GM23338 (cell line): ENCODE data around the gene KIAA0040. TPM values are rescaled to one million over a fixed set of nuclear protein-coding genes. Genes with fewer than 3 reads are reported as not detected.

Experiments
- ATAC-seq: fragments of 200-7000 bp; cut with Tn5 transposase; 3 replicates; pipeline ENCODE4 v1.9.1; 2020
- DNase-seq: peaks from one replicate; pipeline ENCODE4 v3.0.0-alpha.2; 2015; ENCODE audit warnings: low spot score
- H2AFZ ChIP-seq: fragments of 200-600 bp; sonication (generic); 2 replicates; pipeline ENCODE4 v1.8.0; 2016; ENCODE audit warnings: antibody characterized with exemption, mild to moderate bottlenecking, moderate library complexity
- H3F3A ChIP-seq: fragments of 200-600 bp; sonication (generic); replicated peaks from 2 replicates; pipeline ENCODE4 v1.8.0; 2017; ENCODE audit warnings: antibody characterized with exemption, mixed run types, low read depth
- H3K27ac ChIP-seq: fragments of 200-600 bp; sonication (generic); 2 replicates; pipeline ENCODE4 v1.6.1; 2016; ENCODE audit warnings: low read depth
- H3K27me3 ChIP-seq: fragments of 200-600 bp; sonication (generic); 2 replicates; pipeline ENCODE4 v1.8.0; 2016; ENCODE audit warnings: mild to moderate bottlenecking, mixed run types, moderate library complexity; ENCODE audit not compliant: insufficient read depth
- H3K36me3 ChIP-seq: fragments of 200-600 bp; sonication (generic); 2 replicates; pipeline ENCODE4 v1.8.0; 2016; ENCODE audit warnings: mild to moderate bottlenecking; ENCODE audit not compliant: insufficient read depth
- H3K4me1 ChIP-seq: fragments of 200-600 bp; sonication (generic); 2 replicates; pipeline ENCODE4 v1.8.0; 2016; ENCODE audit warnings: mild to moderate bottlenecking, moderate library complexity; ENCODE audit not compliant: insufficient read depth
- H3K4me2 ChIP-seq: fragments of 200-600 bp; sonication (generic); 2 replicates; pipeline ENCODE4 v1.7.1; 2017; ENCODE audit warnings: mixed run types
- H3K4me3 ChIP-seq: fragments of 200-600 bp; sonication (generic); 2 replicates; pipeline ENCODE4 v1.6.1; 2016; ENCODE audit warnings: mixed run types
- H3K79me2 ChIP-seq: fragments of 200-600 bp; sonication (generic); replicated peaks from 2 replicates; pipeline ENCODE4 v1.8.0; 2017; ENCODE audit warnings: mild to moderate bottlenecking; ENCODE audit not compliant: insufficient read depth
- H3K9me2 ChIP-seq: fragments of 200-600 bp; sonication (generic); 2 replicates; pipeline ENCODE4 v1.8.0; 2017; ENCODE audit not compliant: insufficient read depth
- H4K20me1 ChIP-seq: fragments of 200-600 bp; sonication (generic); replicated peaks from 2 replicates; pipeline ENCODE4 v1.8.0; 2017; ENCODE audit warnings: mild to moderate bottlenecking; ENCODE audit not compliant: insufficient read depth
- H3K27ac Mint-ChIP-seq: 2 replicates; pipeline ENCODE4 v1.8.0; 2020; ENCODE audit warnings: inconsistent platforms, mild to moderate bottlenecking, moderate library complexity, mixed read lengths
- H3K27me3 Mint-ChIP-seq: 3 replicates; pipeline ENCODE4 v1.8.0; 2022; ENCODE audit warnings: low read depth, mild to moderate bottlenecking, moderate library complexity, mixed read lengths, inconsistent platforms; ENCODE audit not compliant: insufficient read depth, poor library complexity
- H3K36me3 Mint-ChIP-seq: 3 replicates; pipeline ENCODE4 v1.8.0; 2021; ENCODE audit warnings: low read depth, mild to moderate bottlenecking, inconsistent platforms, moderate library complexity, mixed read lengths
- H3K4me1 Mint-ChIP-seq: 3 replicates; pipeline ENCODE4 v1.8.0; 2020; ENCODE audit warnings: mild to moderate bottlenecking, inconsistent platforms, mixed read lengths
- H3K4me3 Mint-ChIP-seq: 3 replicates; pipeline ENCODE4 v1.8.0; 2021; ENCODE audit warnings: moderate library complexity, mild to moderate bottlenecking, inconsistent platforms, mixed read lengths
- H3K9me3 Mint-ChIP-seq: 3 replicates; pipeline ENCODE4 v1.8.0; 2020; ENCODE audit warnings: moderate library complexity, mild to moderate bottlenecking, inconsistent platforms, mixed read lengths
- CREB1 ChIP-seq: fragments of 250-450 bp; sonication (Bioruptor Pico); IDR thresholded peaks from 2 replicates; pipeline ENCODE4 v1.5.0; 2020; ENCODE audit warnings: low read depth, mild to moderate bottlenecking, moderate library complexity
- EZH2 ChIP-seq: fragments of 200-600 bp; sonication (generic); IDR thresholded peaks from one replicate; pipeline ENCODE4 v1.8.0; 2017; ENCODE audit warnings: antibody characterized with exemption, mild to moderate bottlenecking, low read depth; ENCODE audit not compliant: unreplicated experiment
- EZH2phosphoT487 ChIP-seq: fragments of 200-600 bp; sonication (generic); IDR thresholded peaks from one replicate; pipeline ENCODE4 v1.8.1; 2018; ENCODE audit warnings: antibody characterized with exemption; ENCODE audit not compliant: unreplicated experiment
- POLR2AphosphoS5 ChIP-seq: IDR thresholded peaks from 2 replicates; pipeline ENCODE4 v1.6.1; 2016; ENCODE audit warnings: antibody characterized with exemption, low read depth
- STAT1 ChIP-seq: IDR thresholded peaks from one replicate; pipeline ENCODE4 v1.6.1; 2016; ENCODE audit warnings: antibody characterized with exemption; ENCODE audit not compliant: unreplicated experiment
- ZNF114 ChIP-seq: fragments of 250-450 bp; sonication (Bioruptor Pico); IDR thresholded peaks from 2 replicates; pipeline ENCODE4 v1.5.0; 2020; ENCODE audit warnings: mild to moderate bottlenecking, moderate library complexity
- ZNF331 ChIP-seq: fragments of 250-450 bp; sonication (Bioruptor Pico); IDR thresholded peaks from 2 replicates; pipeline ENCODE4 v1.5.0; 2020; ENCODE audit warnings: low read depth, mild to moderate bottlenecking, moderate library complexity
- polyA plus RNA-seq: library from polyadenylated mRNA; unstranded; fragments of >200 nt; fragmentation: Nextera tagmentation; extraction: Ambion mirVana; gene quantifications from 2 replicates; pipeline ENCODE4 v1.2.1, GENCODE V29; 2016
- total RNA-seq: library from RNA; depleted of rRNA; stranded (reverse); fragments of >200 nt; shearing (Covaris generic); gene quantifications from 2 replicates; pipeline ENCODE4 v1.2.3, GENCODE V29; 2014
- TF ChIP-seq, protein P1 (sequence below), 2 experiments: fragments of 200-600 bp in 1 of 2; sonication (generic) in 1 of 2; conservative IDR thresholded peaks; 2 replicates each; pipeline versions ENCODE4 v1.5.1 to v1.6.1; 2016 to 2017; ENCODE audit warnings: antibody characterized with exemption in 2 of 2, low read depth in 2 of 2, mild to moderate bottlenecking in 2 of 2, moderate library complexity in 1 of 2
- TF ChIP-seq, protein P2 (sequence below): IDR thresholded peaks from 2 replicates; pipeline ENCODE4 v1.6.1; 2016; ENCODE audit warnings: antibody characterized with exemption
- TF ChIP-seq, protein P3 (sequence below): IDR thresholded peaks from one replicate; pipeline ENCODE4 v1.6.1; 2018; ENCODE audit warnings: antibody characterized with exemption; ENCODE audit not compliant: unreplicated experiment

KIAA0040 gene
- total and polyA plus RNA-seq, 2 experiments from 2014 or later = 7.0 to 11.9 TPM

DNA sequence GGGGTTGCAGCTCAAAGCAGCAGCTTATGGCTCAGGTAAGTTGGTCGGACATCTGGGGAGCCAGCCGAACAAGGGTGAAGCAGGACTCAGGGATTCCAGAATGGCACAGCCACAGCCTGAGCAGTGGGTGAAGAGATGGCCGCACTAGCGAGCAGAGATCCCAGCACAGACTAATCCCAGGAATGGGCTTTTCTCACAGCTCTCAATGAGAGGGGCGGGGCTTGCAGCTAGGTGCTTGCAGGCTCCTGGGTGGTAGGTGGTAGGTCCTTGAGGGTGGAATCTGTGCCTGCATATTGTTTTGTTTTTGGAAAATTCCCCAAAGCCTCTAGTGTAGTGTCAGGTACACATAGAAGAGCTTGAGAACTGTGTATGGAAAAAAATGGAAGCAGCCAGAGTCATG is 9.0 kb downstream of the KIAA0040 start:
- Histone ChIP-seq H3K27ac (no peak overlapping the region), H2AFZ (no peak overlapping the region)
- ATAC-seq = peak; percentile 94

DNA sequence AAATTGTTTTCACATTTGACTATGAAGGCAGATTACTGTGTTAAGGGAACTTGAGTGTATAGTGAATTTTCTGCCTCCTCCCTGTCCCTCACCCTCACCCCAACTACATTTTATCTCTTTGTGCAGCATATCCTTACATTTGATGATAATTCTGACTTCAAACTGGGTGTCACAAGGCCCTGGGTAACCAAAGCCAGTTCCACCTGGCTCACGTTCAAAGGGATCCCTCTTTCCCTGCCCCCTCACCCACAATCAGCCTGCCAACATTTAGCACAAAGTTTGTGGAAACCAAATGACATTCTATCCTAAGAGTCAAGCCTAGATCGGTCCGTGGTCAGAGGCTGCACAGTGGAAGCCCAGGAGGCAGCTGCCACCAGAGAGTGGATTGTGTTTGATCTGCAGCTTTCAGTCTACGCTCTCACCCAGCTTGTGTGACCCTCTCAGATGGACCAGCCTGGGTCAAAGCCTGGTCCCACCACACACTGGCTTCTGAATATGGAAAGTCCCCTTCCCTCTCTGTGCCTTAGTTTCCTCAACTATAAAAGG is 10.3 kb downstream of the KIAA0040 start:
- H2AFZ ChIP-seq = no peak overlapping the region
- DNase-seq (no peak), ATAC-seq (no peak)
- H3K4me2 ChIP-seq = no peak overlapping the region
- H3K27me3 Mint-ChIP-seq = peaks cover 8% of the 10 kb centered on the region
- no peak overlapping the region for H3K4me3 ChIP-seq
- H3K36me3 ChIP-seq = no peaks in the 10 kb centered on the region
- no peaks in the 10 kb centered on the region for H3K79me2 ChIP-seq
- peaks cover 10% of the 10 kb centered on the region for H3K4me1 Mint-ChIP-seq
- no peaks in the 10 kb centered on the region; the same call in 2 of the 3 replicates for H3K36me3 Mint-ChIP-seq
- no peak overlapping the region for H3K27ac Mint-ChIP-seq
- H3K9me3 Mint-ChIP-seq = no peaks in the 10 kb centered on the region
- no peaks in the 10 kb centered on the region for H3F3A ChIP-seq
- H3K9me2 ChIP-seq = no peaks in the 10 kb centered on the region
- no peaks in the 10 kb centered on the region for H4K20me1 ChIP-seq
- no peak overlapping the region for H3K27ac ChIP-seq
- H3K4me3 Mint-ChIP-seq = no peak overlapping the region
- no peaks in the 10 kb centered on the region for H3K27me3 ChIP-seq
- peaks cover 5% of the 10 kb centered on the region; the same call in 1 of the 2 replicates for H3K4me1 ChIP-seq
- no peak for TF ChIP-seq EZH2
- TF ChIP-seq CREB1 (CRISPR knock-in tag) = no peak
- TF ChIP-seq, protein P1, sequence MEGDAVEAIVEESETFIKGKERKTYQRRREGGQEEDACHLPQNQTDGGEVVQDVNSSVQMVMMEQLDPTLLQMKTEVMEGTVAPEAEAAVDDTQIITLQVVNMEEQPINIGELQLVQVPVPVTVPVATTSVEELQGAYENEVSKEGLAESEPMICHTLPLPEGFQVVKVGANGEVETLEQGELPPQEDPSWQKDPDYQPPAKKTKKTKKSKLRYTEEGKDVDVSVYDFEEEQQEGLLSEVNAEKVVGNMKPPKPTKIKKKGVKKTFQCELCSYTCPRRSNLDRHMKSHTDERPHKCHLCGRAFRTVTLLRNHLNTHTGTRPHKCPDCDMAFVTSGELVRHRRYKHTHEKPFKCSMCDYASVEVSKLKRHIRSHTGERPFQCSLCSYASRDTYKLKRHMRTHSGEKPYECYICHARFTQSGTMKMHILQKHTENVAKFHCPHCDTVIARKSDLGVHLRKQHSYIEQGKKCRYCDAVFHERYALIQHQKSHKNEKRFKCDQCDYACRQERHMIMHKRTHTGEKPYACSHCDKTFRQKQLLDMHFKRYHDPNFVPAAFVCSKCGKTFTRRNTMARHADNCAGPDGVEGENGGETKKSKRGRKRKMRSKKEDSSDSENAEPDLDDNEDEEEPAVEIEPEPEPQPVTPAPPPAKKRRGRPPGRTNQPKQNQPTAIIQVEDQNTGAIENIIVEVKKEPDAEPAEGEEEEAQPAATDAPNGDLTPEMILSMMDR (conservative IDR thresholded peaks at IDR 0.05; ENCODE audit: low read depth in 2 of 2) = no peak
- TF ChIP-seq POLR2AphosphoS5 = no peak
- TF ChIP-seq EZH2phosphoT487 = no peak
- TF ChIP-seq STAT1 = no peak
- TF ChIP-seq ZNF331 (CRISPR knock-in tag) = no peak
- TF ChIP-seq ZNF114 (CRISPR knock-in tag) = no peak
- TF ChIP-seq, protein P2, sequence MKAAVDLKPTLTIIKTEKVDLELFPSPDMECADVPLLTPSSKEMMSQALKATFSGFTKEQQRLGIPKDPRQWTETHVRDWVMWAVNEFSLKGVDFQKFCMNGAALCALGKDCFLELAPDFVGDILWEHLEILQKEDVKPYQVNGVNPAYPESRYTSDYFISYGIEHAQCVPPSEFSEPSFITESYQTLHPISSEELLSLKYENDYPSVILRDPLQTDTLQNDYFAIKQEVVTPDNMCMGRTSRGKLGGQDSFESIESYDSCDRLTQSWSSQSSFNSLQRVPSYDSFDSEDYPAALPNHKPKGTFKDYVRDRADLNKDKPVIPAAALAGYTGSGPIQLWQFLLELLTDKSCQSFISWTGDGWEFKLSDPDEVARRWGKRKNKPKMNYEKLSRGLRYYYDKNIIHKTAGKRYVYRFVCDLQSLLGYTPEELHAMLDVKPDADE = no peak
- TF ChIP-seq, protein P3, sequence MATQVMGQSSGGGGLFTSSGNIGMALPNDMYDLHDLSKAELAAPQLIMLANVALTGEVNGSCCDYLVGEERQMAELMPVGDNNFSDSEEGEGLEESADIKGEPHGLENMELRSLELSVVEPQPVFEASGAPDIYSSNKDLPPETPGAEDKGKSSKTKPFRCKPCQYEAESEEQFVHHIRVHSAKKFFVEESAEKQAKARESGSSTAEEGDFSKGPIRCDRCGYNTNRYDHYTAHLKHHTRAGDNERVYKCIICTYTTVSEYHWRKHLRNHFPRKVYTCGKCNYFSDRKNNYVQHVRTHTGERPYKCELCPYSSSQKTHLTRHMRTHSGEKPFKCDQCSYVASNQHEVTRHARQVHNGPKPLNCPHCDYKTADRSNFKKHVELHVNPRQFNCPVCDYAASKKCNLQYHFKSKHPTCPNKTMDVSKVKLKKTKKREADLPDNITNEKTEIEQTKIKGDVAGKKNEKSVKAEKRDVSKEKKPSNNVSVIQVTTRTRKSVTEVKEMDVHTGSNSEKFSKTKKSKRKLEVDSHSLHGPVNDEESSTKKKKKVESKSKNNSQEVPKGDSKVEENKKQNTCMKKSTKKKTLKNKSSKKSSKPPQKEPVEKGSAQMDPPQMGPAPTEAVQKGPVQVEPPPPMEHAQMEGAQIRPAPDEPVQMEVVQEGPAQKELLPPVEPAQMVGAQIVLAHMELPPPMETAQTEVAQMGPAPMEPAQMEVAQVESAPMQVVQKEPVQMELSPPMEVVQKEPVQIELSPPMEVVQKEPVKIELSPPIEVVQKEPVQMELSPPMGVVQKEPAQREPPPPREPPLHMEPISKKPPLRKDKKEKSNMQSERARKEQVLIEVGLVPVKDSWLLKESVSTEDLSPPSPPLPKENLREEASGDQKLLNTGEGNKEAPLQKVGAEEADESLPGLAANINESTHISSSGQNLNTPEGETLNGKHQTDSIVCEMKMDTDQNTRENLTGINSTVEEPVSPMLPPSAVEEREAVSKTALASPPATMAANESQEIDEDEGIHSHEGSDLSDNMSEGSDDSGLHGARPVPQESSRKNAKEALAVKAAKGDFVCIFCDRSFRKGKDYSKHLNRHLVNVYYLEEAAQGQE = no peak

More for the DNA sequence above, 9.0 kb downstream of the KIAA0040 start:
- no peaks in the 10 kb centered on the region for H3K9me3 Mint-ChIP-seq
- peaks cover 5% of the 10 kb centered on the region; the same call in 1 of the 2 replicates for H3K4me1 ChIP-seq
- H3K36me3 ChIP-seq = no peaks in the 10 kb centered on the region
- no peak overlapping the region for H3K4me3 ChIP-seq
- no peak overlapping the region for H3K27ac Mint-ChIP-seq
- H4K20me1 ChIP-seq = no peaks in the 10 kb centered on the region
- H3K27me3 Mint-ChIP-seq = peaks cover 6% of the 10 kb centered on the region
- no peaks in the 10 kb centered on the region for H3F3A ChIP-seq
- peak; percentile 33 for DNase-seq
- TF ChIP-seq, protein P2 = no peak
- no peak for TF ChIP-seq STAT1
- TF ChIP-seq POLR2AphosphoS5 = no peak
- TF ChIP-seq CREB1 (CRISPR knock-in tag) = no peak
- H3K79me2 ChIP-seq = no peaks in the 10 kb centered on the region
- no peak overlapping the region; the same call in 1 of the 2 replicates for H3K4me2 ChIP-seq
- H3K27me3 ChIP-seq = no peaks in the 10 kb centered on the region
- H3K9me2 ChIP-seq = no peaks in the 10 kb centered on the region
- peaks cover 10% of the 10 kb centered on the region for H3K4me1 Mint-ChIP-seq
- H3K36me3 Mint-ChIP-seq = no peaks in the 10 kb centered on the region; the same call in 2 of the 3 replicates
- H3K4me3 Mint-ChIP-seq = no peak overlapping the region
